A673 (cell line): ENCODE measurements around the gene PROM1. TPM values are rescaled to one million over a fixed set of nuclear protein-coding genes. Genes with fewer than 3 reads are reported as not detected.

Source experiments
- BruUV-seq: library from RNA; stranded (reverse); fragments of 400-500 nt; replicated peaks from 2 replicates; lab custom pipeline; 2021; lab: Mats Ljungman, UMichigan
- CTCF ChIA-PET: fragments of 300-600 bp; sonication (Branson Sonifier 250); formaldehyde crosslinking; loops from one replicate; lab custom pipeline; 2022; ENCODE audit warnings: antibody characterized with exemption; lab: Charles Lee
- POLR2A ChIA-PET: fragments of 300-600 bp; sonication (Branson Sonifier 250); formaldehyde crosslinking; loops from one replicate; lab custom pipeline; 2022; ENCODE audit warnings: antibody characterized with exemption; ENCODE audit not compliant: low non-redundant PET; lab: Charles Lee
- DNase-seq: peaks from one replicate; pipeline ENCODE4 v3.0.0-alpha.2; 2015; ENCODE audit warnings: low spot score
- H3K27ac ChIP-seq: fragments of 200-600 bp; sonication (generic); 2 replicates; pipeline ENCODE4 v1.5.1; 2016; ENCODE audit warnings: mixed run types, low read depth, mild to moderate bottlenecking, mixed read lengths, antibody characterized with exemption, low read length; ENCODE audit not compliant: poor library complexity, severe bottlenecking
- H3K27me3 ChIP-seq: fragments of 200-600 bp; sonication (generic); replicated peaks from 2 replicates; pipeline ENCODE4 v1.6.1; 2017; ENCODE audit warnings: mixed run types, low read depth, mild to moderate bottlenecking, mixed read lengths, antibody characterized with exemption, low read length; ENCODE audit not compliant: insufficient read depth, poor library complexity
- H3K36me3 ChIP-seq: fragments of 200-600 bp; sonication (generic); 2 replicates; pipeline ENCODE4 v1.6.1; 2016; ENCODE audit warnings: mixed run types, mild to moderate bottlenecking, mixed read lengths, antibody characterized with exemption, low read length; ENCODE audit not compliant: insufficient read depth, poor library complexity, severe bottlenecking
- H3K4me1 ChIP-seq: fragments of 200-600 bp; sonication (generic); 2 replicates; pipeline ENCODE4 v1.6.1; 2017; ENCODE audit warnings: mixed run types, mild to moderate bottlenecking, mixed read lengths, antibody characterized with exemption, low read length; ENCODE audit not compliant: insufficient read depth, poor library complexity, severe bottlenecking
- H3K4me3 ChIP-seq: fragments of 200-600 bp; sonication (generic); 2 replicates; pipeline ENCODE4 v1.5.1; 2016; ENCODE audit warnings: low read depth, mixed run types, mild to moderate bottlenecking, mixed read lengths, low read length; ENCODE audit not compliant: poor library complexity, severe bottlenecking
- H3K9me3 ChIP-seq: fragments of 200-600 bp; sonication (generic); 2 replicates; pipeline ENCODE4 v1.6.1; 2016; ENCODE audit warnings: mixed run types, low read depth, mild to moderate bottlenecking, mixed read lengths, antibody characterized with exemption, low read length; ENCODE audit not compliant: poor library complexity, severe bottlenecking
- EZH2 ChIP-seq: fragments of 200-600 bp; sonication (generic); IDR thresholded peaks from 2 replicates; pipeline ENCODE4 v1.6.1; 2017; ENCODE audit warnings: borderline replicate concordance, low read depth, mild to moderate bottlenecking, mixed read lengths, antibody characterized with exemption, low read length; ENCODE audit not compliant: poor library complexity, severe bottlenecking
- intact Hi-C: fragments of 100-400 bp; cut with micrococcal nuclease; formaldehyde crosslinking; loops from one replicate; pipeline ENCODE4 v1.10.0; 2022; ENCODE audit not compliant: unreplicated experiment
- total RNA-seq: library from RNA; stranded (reverse); gene quantifications from 2 replicates; pipeline ENCODE4 v1.2.3, GENCODE V29; 2021
- TF ChIP-seq, protein P1 (sequence below): fragments of 300-800, 200-600 bp; sonication (generic); conservative IDR thresholded peaks from 2 replicates; pipeline ENCODE4 v1.5.1; 2017; ENCODE audit warnings: low read depth, mild to moderate bottlenecking, antibody characterized with exemption, low read length, moderate library complexity, mixed read lengths

Gene PROM1
- total RNA-seq, 1 experiment from 2014 or later: 13.9 TPM

DNA sequence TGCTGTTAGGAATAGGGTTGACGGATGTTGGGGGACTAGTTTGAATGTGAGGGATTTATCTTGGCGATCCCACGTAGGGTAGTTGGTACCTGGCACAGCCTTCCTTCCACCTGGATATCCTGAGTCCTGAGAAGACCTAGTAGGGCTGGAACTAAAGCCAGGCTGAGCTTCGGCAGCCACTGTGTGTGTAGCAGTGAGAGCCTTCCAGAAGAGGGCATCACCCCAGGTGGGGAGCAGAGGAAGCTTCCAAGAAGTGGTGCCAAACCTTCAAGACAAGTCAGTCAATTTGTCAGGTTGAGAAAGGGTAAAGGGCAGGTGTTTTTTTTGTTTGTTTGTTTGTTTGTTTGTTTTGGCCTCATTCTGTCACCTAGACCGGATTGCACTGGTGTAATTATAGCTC is 119.7 kb downstream of the PROM1 start:
- no peak for DNase-seq
- no TSS peak for BruUV-seq
- CTCF ChIA-PET: interaction anchor here (0.7 to 1.9 kb wide), 4 partner anchors 14 to 301 kb away, joined by 3 to 9 read pairs (median 4); no protein-coding TSS in a partner anchor
- POLR2A ChIA-PET: interaction anchor here (0.7 kb wide), 1 partner anchor 53 kb away, joined by 4 read pairs; no protein-coding TSS in a partner anchor
- Histone ChIP-seq H3K9me3 (no peaks in the 10 kb centered on the region), H3K4me3 (no peak overlapping the region), H3K27me3 (no peaks in the 10 kb centered on the region), H3K27ac (no peak overlapping the region), H3K4me1 (no peaks in the 10 kb centered on the region), H3K36me3 (no peaks in the 10 kb centered on the region)
- intact Hi-C loops: loop anchor here (5.0 kb wide), 1 partner anchor 38 kb away; no protein-coding TSS in a partner anchor
- TF ChIP-seq, protein P1, sequence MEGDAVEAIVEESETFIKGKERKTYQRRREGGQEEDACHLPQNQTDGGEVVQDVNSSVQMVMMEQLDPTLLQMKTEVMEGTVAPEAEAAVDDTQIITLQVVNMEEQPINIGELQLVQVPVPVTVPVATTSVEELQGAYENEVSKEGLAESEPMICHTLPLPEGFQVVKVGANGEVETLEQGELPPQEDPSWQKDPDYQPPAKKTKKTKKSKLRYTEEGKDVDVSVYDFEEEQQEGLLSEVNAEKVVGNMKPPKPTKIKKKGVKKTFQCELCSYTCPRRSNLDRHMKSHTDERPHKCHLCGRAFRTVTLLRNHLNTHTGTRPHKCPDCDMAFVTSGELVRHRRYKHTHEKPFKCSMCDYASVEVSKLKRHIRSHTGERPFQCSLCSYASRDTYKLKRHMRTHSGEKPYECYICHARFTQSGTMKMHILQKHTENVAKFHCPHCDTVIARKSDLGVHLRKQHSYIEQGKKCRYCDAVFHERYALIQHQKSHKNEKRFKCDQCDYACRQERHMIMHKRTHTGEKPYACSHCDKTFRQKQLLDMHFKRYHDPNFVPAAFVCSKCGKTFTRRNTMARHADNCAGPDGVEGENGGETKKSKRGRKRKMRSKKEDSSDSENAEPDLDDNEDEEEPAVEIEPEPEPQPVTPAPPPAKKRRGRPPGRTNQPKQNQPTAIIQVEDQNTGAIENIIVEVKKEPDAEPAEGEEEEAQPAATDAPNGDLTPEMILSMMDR: 0 out of 2 replicates have a peak, but pooled peaks have one; percentile 14
- TF ChIP-seq EZH2: no peak

DNA sequence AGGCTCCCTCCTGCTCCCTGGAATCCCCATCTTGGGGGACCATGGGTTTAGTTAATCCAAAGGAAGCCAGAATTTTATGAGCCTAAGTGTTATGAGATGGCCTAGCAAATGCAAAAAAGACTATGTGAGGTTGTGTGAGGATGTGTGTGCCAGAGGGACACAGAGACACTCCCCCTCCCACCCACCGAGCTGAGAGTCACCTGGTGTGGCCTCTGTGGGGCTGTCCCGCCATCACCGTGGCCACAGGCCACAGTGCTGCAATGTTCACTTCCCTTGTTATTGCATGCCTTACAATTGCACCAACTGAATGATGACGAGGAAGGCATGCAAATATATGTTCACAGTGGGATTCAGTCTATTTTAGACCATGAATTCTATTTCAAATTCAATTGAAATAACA is 120.2 kb downstream of the PROM1 start:
- no TSS peak for BruUV-seq
- H3K9me3 ChIP-seq: no peaks in the 10 kb centered on the region
- no peaks in the 10 kb centered on the region for H3K27me3 ChIP-seq
- no peaks in the 10 kb centered on the region for H3K4me1 ChIP-seq
- no peak overlapping the region for H3K27ac ChIP-seq
- intact Hi-C loops: loop anchor here (2.0 to 5.0 kb wide), 2 partner anchors 39 to 301 kb away; no protein-coding TSS in a partner anchor
- CTCF ChIA-PET: interaction anchor here (0.8 to 1.9 kb wide), 3 partner anchors 88 to 301 kb away, joined by 3 to 9 read pairs (median 6); no protein-coding TSS in a partner anchor
- DNase-seq: no peak
- no peak overlapping the region for H3K4me3 ChIP-seq
- H3K36me3 ChIP-seq: no peaks in the 10 kb centered on the region
- TF ChIP-seq EZH2: no peak
- TF ChIP-seq, protein P1: no peak
- POLR2A ChIA-PET: no interaction called here

DNA sequence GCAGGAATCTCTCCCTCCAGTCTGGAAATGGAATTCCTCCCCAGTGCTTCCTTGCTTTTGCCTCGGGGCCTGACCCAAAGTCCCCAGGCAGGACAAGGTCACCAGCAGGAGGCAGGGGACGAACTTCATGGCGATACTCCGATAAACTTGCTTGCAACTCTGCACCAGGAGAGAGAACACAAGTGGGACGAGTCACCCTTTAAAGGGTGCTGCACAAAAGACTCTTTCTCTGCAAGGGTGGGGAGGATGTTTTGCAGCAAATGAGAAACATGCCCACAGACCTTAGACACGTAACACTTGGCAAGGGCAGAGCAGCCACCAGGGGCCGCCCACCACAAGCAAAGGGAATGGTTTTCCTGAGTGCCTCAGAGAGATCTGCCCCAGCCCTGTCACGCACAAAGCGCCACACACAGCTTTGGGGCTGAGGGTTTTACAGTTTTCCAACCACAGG is 120.8 kb downstream of the PROM1 start, which contains the start of gene FGFBP2:
FGFBP2 (minus strand) TSS at position 175 of the 451 bp plus-strand sequence; CDS start at position 129, 46 bp downstream.
- ChIA-PET CTCF (interaction anchor here (1.8 to 1.9 kb wide), 2 partner anchors 157 to 302 kb away, joined by 6 to 9 read pairs; no protein-coding TSS in a partner anchor), POLR2A (no interaction called here)
- TF ChIP-seq, protein P1: peak; percentile 68
- no peak for TF ChIP-seq EZH2
- Histone ChIP-seq H3K4me3 (no peak within 1 kb of the TSS), H3K36me3 (no peaks in the 10 kb centered on the region), H3K27ac (no peak within 1 kb of the TSS), H3K9me3 (no peaks in the 10 kb centered on the region), H3K4me1 (no peaks in the 10 kb centered on the region), H3K27me3 (no peaks in the 10 kb centered on the region)
- DNase-seq: peak; percentile 75
- intact Hi-C loops: loop anchor here (2.0 to 5.0 kb wide), 2 partner anchors 39 to 302 kb away; no protein-coding TSS in a partner anchor
- no TSS peak for BruUV-seq
